NCI-H510A treated with DMSO at 0.1 percent for 48 hours (cell line): ENCODE data around the gene KRT5.

Experiments
- DNase-seq: peaks from one replicate; lab custom pipeline; 2025; lab: John Stamatoyannopoulos, UW

KRT5 gene

GRCh38 chr12:52519826-52520662 lies at the start of gene KRT5:
Gene KRT5 (minus strand): TSS chr12:52520394. CDS start chr12:52520296, 98 bp downstream.
- DNase-seq: no peak

- no peak for DNase-seq
Observed at GRCh38 chr12:52568111-52568510, 47.9 kb upstream of the KRT5 start.

- no peak for DNase-seq
Observed at GRCh38 chr12:52566847-52567291, 46.7 kb upstream of the KRT5 start.

- no peak for DNase-seq
Observed at GRCh38 chr12:52564582-52564981, 44.4 kb upstream of the KRT5 start.

GRCh38 chr12:52561880-52562449 lies 41.8 kb upstream of the KRT5 start:
- no peak for DNase-seq

GRCh38 chr12:52559979-52560378 lies 39.8 kb upstream of the KRT5 start:
- DNase-seq: no peak

- no peak for DNase-seq
Observed at GRCh38 chr12:52558781-52559445, 38.7 kb upstream of the KRT5 start.

GRCh38 chr12:52557476-52557875 lies 37.3 kb upstream of the KRT5 start:
- DNase-seq: no peak

GRCh38 chr12:52555577-52555976 lies 35.4 kb upstream of the KRT5 start:
- no peak for DNase-seq

GRCh38 chr12:52552681-52553195 lies 32.5 kb upstream of the KRT5 start, which contains the start of gene KRT71:
Gene KRT71 (minus strand): TSS chr12:52553145. CDS start chr12:52553077, 68 bp downstream.
- DNase-seq: no peak

- no peak for DNase-seq
Observed at GRCh38 chr12:52552055-52552454, 31.9 kb upstream of the KRT5 start.

- DNase-seq: no peak
Observed at GRCh38 chr12:52551216-52551865, 31.1 kb upstream of the KRT5 start.

- DNase-seq: no peak
Observed at GRCh38 chr12:52546126-52546525, 25.9 kb upstream of the KRT5 start.

- DNase-seq: no peak
Observed at GRCh38 chr12:52543985-52544883, 24.0 kb upstream of the KRT5 start.

- no peak for DNase-seq
Observed at GRCh38 chr12:52542785-52543318, 22.7 kb upstream of the KRT5 start.

GRCh38 chr12:52542157-52542556 lies 22.0 kb upstream of the KRT5 start:
- DNase-seq: no peak

- no peak for DNase-seq
Observed at GRCh38 chr12:52541709-52542108, 21.5 kb upstream of the KRT5 start.

- no peak for DNase-seq
Observed at GRCh38 chr12:52540531-52540930, 20.3 kb upstream of the KRT5 start.

- DNase-seq: peak; percentile 18
Observed at GRCh38 chr12:52539821-52540173, 19.6 kb upstream of the KRT5 start.

- peak; percentile 68 for DNase-seq
Observed at GRCh38 chr12:52539083-52539820, 19.1 kb upstream of the KRT5 start.
